GM12892 (cell line): ENCODE measurements around the gene DDTL.

Source experiments
- POLR2A ChIP-seq: IDR thresholded peaks from 2 replicates; pipeline ENCODE4 v1.6.1; 2011; ENCODE audit warnings: low read depth, low read length, control low read depth
- TAF1 ChIP-seq: IDR thresholded peaks from 2 replicates; pipeline ENCODE4 v1.6.1; 2011; ENCODE audit warnings: low read depth, mild to moderate bottlenecking, control low read depth, low read length, borderline replicate concordance

- no peak for TF ChIP-seq POLR2A
- no peak for TF ChIP-seq TAF1
Observed at GRCh38 chr22:24008381-24009226, 41.9 kb downstream of the DDTL start.
